GM12865 (cell line): Measurements from ENCODE around the gene UCP2.

Experiments
- DNase-seq: peaks from one replicate; pipeline ENCODE4 v3.0.0; 2010; ENCODE audit warnings: low read depth
- H3K4me3 ChIP-seq: 2 replicates; pipeline ENCODE4 v1.5.1; 2011; ENCODE audit warnings: mild to moderate bottlenecking, low read depth, low read length, control low read depth
- TF ChIP-seq, protein P1 (sequence below): IDR thresholded peaks from 2 replicates; pipeline ENCODE4 v1.5.1; 2011; ENCODE audit warnings: low read length, control low read depth, low read depth, inconsistent platforms; ENCODE audit not compliant: insufficient read depth; ENCODE audit errors: missing control alignments

UCP2 gene, protein sequence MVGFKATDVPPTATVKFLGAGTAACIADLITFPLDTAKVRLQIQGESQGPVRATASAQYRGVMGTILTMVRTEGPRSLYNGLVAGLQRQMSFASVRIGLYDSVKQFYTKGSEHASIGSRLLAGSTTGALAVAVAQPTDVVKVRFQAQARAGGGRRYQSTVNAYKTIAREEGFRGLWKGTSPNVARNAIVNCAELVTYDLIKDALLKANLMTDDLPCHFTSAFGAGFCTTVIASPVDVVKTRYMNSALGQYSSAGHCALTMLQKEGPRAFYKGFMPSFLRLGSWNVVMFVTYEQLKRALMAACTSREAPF

DNA sequence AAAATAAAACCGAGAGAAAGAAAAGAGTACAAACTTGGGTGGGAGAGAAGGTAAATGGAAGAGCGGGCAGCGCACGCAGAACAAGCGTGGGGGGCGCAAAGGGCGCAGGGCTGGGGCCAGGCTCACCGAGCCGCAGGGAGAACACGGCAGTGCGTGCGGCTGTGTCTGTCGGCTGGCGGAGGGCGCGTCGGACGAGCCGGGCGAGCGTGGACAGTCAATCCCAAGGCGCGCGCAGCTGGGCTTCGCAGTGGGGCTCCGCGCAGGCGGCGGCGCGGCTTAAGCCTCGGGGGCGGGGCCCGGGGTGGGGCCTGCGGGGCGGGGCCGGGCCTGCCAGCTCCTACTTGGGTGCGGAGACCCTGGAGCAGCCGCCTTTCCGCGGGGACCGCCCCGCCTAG lies at the start of gene UCP2:
TSS of gene UCP2 (minus strand) at position 249 of the 395 bp plus-strand sequence. CDS start 4,465 bp downstream, outside the sequence.
- TF ChIP-seq, protein P1, sequence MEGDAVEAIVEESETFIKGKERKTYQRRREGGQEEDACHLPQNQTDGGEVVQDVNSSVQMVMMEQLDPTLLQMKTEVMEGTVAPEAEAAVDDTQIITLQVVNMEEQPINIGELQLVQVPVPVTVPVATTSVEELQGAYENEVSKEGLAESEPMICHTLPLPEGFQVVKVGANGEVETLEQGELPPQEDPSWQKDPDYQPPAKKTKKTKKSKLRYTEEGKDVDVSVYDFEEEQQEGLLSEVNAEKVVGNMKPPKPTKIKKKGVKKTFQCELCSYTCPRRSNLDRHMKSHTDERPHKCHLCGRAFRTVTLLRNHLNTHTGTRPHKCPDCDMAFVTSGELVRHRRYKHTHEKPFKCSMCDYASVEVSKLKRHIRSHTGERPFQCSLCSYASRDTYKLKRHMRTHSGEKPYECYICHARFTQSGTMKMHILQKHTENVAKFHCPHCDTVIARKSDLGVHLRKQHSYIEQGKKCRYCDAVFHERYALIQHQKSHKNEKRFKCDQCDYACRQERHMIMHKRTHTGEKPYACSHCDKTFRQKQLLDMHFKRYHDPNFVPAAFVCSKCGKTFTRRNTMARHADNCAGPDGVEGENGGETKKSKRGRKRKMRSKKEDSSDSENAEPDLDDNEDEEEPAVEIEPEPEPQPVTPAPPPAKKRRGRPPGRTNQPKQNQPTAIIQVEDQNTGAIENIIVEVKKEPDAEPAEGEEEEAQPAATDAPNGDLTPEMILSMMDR = no peak
- DNase-seq = peak; percentile 91
- peak within 1 kb of the TSS; percentile 96 for H3K4me3 ChIP-seq

- no peak overlapping the region for H3K4me3 ChIP-seq
- TF ChIP-seq, protein P1 = no peak
- peak; percentile 22 for DNase-seq
Observed at GRCh38 chr11:74030723-74031676, 48.4 kb upstream of the UCP2 start.

- H3K4me3 ChIP-seq = no peak overlapping the region
- DNase-seq = no peak
- TF ChIP-seq, protein P1 = no peak
Observed at GRCh38 chr11:74025467-74026166, 43.0 kb upstream of the UCP2 start.

DNA sequence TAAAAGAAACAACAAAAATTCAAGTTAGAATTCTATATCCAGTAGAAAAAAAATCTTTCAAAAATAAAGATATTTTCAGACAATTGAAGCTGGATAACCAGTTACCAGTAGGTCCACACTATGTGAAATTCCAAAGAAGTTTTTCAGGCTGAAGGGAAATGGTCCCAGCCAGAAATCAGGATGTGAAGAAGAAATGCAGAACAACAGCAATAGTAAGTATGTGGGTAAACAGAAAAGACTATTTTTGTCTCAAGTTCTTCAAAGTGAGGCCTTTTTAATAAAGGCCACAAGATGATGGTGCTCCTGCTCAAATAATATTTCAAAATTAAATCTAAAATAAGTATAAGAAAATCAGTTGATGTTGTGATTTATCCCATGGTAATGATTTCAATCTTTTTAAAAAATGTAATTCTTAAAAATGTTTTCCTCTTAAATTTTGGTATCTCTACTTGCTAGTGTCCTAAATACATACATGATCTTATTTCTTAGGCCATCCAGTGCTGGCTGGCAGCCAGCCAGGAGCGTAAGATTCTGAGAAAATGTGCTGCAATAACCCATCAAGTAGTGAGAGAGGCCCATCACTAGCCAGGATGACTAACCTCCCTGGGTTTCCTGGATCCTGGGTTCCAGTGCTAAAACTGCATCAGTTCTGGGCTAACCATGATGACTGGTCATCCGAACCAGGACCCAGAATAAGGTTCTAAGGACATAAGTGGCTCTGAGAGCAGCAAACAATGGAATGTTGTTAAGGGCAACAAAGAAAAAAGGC lies 41.8 kb upstream of the UCP2 start:
- TF ChIP-seq, protein P1 = no peak
- no peak overlapping the region for H3K4me3 ChIP-seq
- no peak for DNase-seq

DNA sequence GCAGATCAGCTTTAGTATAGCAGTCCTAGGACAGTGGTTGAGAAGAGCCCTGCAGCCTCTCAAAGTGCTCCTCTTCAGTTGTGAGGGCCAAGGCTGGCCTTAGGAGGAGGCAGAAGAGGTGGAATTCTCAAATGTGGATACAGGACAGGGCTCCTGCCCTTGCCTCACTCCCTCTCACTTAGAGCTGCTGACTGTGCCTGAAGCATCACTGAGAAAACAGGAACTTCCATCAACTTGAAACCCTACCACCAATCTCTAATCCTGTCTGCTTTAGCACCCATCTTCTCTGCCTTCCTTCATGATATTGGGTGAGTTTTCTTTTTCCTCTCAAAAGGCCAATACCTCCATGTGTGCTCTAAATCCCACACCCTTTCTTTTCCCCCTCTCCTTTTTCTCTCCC lies 40.6 kb upstream of the UCP2 start:
- H3K4me3 ChIP-seq = no peak overlapping the region
- TF ChIP-seq, protein P1 = no peak

DNA sequence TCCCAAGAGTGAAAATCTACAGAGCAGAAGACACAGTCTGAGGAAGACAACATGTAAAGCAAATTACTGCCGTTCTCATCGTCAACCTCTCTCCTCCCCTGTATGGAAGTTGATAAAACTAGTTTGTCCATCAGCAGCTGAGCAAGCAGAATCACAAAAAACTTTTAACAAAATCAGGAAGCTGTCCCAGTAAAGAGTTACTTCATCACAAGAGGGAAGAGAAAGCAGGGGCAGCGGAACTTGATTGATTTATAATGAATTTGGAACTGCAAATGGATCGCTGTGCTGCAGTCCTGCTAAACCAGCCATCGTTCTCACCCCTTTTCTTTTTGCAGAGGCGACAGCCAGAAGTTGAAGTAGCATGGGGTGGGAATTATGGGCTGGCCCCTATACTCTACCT lies 39.9 kb upstream of the UCP2 start:
- DNase-seq = no peak
- no peak overlapping the region for H3K4me3 ChIP-seq
- TF ChIP-seq, protein P1 = no peak

More for the DNA sequence above, 40.6 kb upstream of the UCP2 start:
- DNase-seq = no peak
